PC-9 (cell line): Measurements from ENCODE around the gene PPP2R5C.

ENCODE experiments used
- EZH2 ChIP-seq: fragments of 200-600 bp; sonication (generic); IDR thresholded peaks from 2 replicates; pipeline ENCODE4 v1.8.0; 2017; ENCODE audit warnings: antibody characterized with exemption, low read depth
- TF ChIP-seq, protein P1 (sequence below): fragments of 200-600 bp; sonication (generic); conservative IDR thresholded peaks from 2 replicates; pipeline ENCODE4 v1.6.1; 2017; ENCODE audit warnings: mixed run types, antibody characterized with exemption, mild to moderate bottlenecking, moderate library complexity

- TF ChIP-seq, protein P1, sequence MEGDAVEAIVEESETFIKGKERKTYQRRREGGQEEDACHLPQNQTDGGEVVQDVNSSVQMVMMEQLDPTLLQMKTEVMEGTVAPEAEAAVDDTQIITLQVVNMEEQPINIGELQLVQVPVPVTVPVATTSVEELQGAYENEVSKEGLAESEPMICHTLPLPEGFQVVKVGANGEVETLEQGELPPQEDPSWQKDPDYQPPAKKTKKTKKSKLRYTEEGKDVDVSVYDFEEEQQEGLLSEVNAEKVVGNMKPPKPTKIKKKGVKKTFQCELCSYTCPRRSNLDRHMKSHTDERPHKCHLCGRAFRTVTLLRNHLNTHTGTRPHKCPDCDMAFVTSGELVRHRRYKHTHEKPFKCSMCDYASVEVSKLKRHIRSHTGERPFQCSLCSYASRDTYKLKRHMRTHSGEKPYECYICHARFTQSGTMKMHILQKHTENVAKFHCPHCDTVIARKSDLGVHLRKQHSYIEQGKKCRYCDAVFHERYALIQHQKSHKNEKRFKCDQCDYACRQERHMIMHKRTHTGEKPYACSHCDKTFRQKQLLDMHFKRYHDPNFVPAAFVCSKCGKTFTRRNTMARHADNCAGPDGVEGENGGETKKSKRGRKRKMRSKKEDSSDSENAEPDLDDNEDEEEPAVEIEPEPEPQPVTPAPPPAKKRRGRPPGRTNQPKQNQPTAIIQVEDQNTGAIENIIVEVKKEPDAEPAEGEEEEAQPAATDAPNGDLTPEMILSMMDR: no peak
- no peak for TF ChIP-seq EZH2
These were observed 35.0 kb downstream of the PPP2R5C start for GRCh38 chr14:101796479-101796878.
